GM08714 (cell line): Measurements from ENCODE around the gene PAQR3.
"Not testable (repeated sequence)": the region's sequence is repeated elsewhere in the genome, so short reads cannot be mapped to it uniquely, and the experiment has no call there.

Source experiments
- H3K4me3 ChIP-seq: fragments of 200-500 bp; sonication (Bioruptor generic); 2 replicates; pipeline ENCODE4 v1.5.1; 2014; ENCODE audit warnings: mild to moderate bottlenecking, low read length, inconsistent platforms
- ZNF274 ChIP-seq: IDR thresholded peaks from 2 replicates; pipeline ENCODE4 v1.6.1; 2012; ENCODE audit warnings: mild to moderate bottlenecking, low read depth, low read length

PAQR3 gene

GRCh38 chr4:78945651-78946179 is 6.5 kb upstream of the PAQR3 start:
- no peak overlapping the region for H3K4me3 ChIP-seq
- TF ChIP-seq ZNF274: no peak

GRCh38 chr4:78944381-78944780 is 5.1 kb upstream of the PAQR3 start:
- H3K4me3 ChIP-seq: no peak overlapping the region
- no peak for TF ChIP-seq ZNF274

- TF ChIP-seq ZNF274: no peak
- no peak overlapping the region for H3K4me3 ChIP-seq
Observed at GRCh38 chr4:78940752-78941151, 1.5 kb upstream of the PAQR3 start.

GRCh38 chr4:78939667-78940008 is 400 bp upstream of the PAQR3 start:
- H3K4me3 ChIP-seq: peak overlapping the region; percentile 79
- no peak for TF ChIP-seq ZNF274

- TF ChIP-seq ZNF274: no peak
- H3K4me3 ChIP-seq: peak overlapping the region; percentile 79
Observed at GRCh38 chr4:78938474-78938867, 767 bp downstream of the PAQR3 start.

- H3K4me3 ChIP-seq: no peak overlapping the region
- no peak for TF ChIP-seq ZNF274
Observed at GRCh38 chr4:78937837-78938236, 1.4 kb downstream of the PAQR3 start.

GRCh38 chr4:78936989-78937388 is 2.2 kb downstream of the PAQR3 start:
- H3K4me3 ChIP-seq: no peak overlapping the region

GRCh38 chr4:78930016-78930629 is 9.1 kb downstream of the PAQR3 start:
- no peak for TF ChIP-seq ZNF274
- no peak overlapping the region for H3K4me3 ChIP-seq

More at GRCh38 chr4:78936989-78937388, 2.2 kb downstream of the PAQR3 start:
- TF ChIP-seq ZNF274: no peak

GRCh38 chr4:78928835-78929234 is 10.4 kb downstream of the PAQR3 start:
- TF ChIP-seq ZNF274: no peak
- no peak overlapping the region for H3K4me3 ChIP-seq

GRCh38 chr4:78926826-78927225 is 12.4 kb downstream of the PAQR3 start:
- no peak overlapping the region for H3K4me3 ChIP-seq
- TF ChIP-seq ZNF274: no peak

GRCh38 chr4:78923464-78924312 is 15.6 kb downstream of the PAQR3 start:
- no peak overlapping the region for H3K4me3 ChIP-seq
- no peak for TF ChIP-seq ZNF274

- no peak overlapping the region for H3K4me3 ChIP-seq
- no peak for TF ChIP-seq ZNF274
Observed at GRCh38 chr4:78922207-78922606, 17.0 kb downstream of the PAQR3 start.

- TF ChIP-seq ZNF274: no peak
Observed at GRCh38 chr4:78910612-78911011, 28.6 kb downstream of the PAQR3 start.

GRCh38 chr4:78908974-78909373 is 30.3 kb downstream of the PAQR3 start:
- H3K4me3 ChIP-seq: not testable (repeated sequence)

More at GRCh38 chr4:78910612-78911011, 28.6 kb downstream of the PAQR3 start:
- H3K4me3 ChIP-seq: no peak overlapping the region

GRCh38 chr4:78907638-78908037 is 31.6 kb downstream of the PAQR3 start:
- no peak for TF ChIP-seq ZNF274

More at GRCh38 chr4:78907638-78908037, 31.6 kb downstream of the PAQR3 start:
- H3K4me3 ChIP-seq: no peak overlapping the region
